Suppressor macrophage (primary cell): ENCODE measurements around the gene CYP39A1.
"Not testable (repeated sequence)": the region's sequence is repeated elsewhere in the genome, so short reads cannot be mapped to it uniquely, and the experiment has no call there.

Experiments used
- DNase-seq, 4 experiments: peaks; one replicate each; pipeline ENCODE4 v3.0.0-alpha.2; 2020 to 2022

The CYP39A1 gene

GRCh38 chr6:46648108-46648507 is 4.5 kb downstream of the CYP39A1 start:
- not testable (repeated sequence) for DNase-seq

- DNase-seq = no peak
Measured at GRCh38 chr6:46645265-46645664, 7.4 kb downstream of the CYP39A1 start.

- no peak for DNase-seq
Measured at GRCh38 chr6:46642928-46643751, 9.5 kb downstream of the CYP39A1 start.

- no peak for DNase-seq
Measured at GRCh38 chr6:46638650-46639049, 14.0 kb downstream of the CYP39A1 start.

GRCh38 chr6:46637933-46638332 is 14.7 kb downstream of the CYP39A1 start:
- DNase-seq = no peak

GRCh38 chr6:46637145-46637544 is 15.5 kb downstream of the CYP39A1 start:
- DNase-seq = no peak

GRCh38 chr6:46635462-46635861 is 17.2 kb downstream of the CYP39A1 start:
- DNase-seq = no peak

- no peak for DNase-seq
Measured at GRCh38 chr6:46632053-46632452, 20.6 kb downstream of the CYP39A1 start.

- DNase-seq = no peak
Measured at GRCh38 chr6:46629691-46630090, 22.9 kb downstream of the CYP39A1 start.

GRCh38 chr6:46628976-46629375 is 23.6 kb downstream of the CYP39A1 start:
- no peak for DNase-seq

- DNase-seq = no peak
Measured at GRCh38 chr6:46628498-46628897, 24.1 kb downstream of the CYP39A1 start.

- no peak for DNase-seq
Measured at GRCh38 chr6:46626976-46627375, 25.6 kb downstream of the CYP39A1 start.

- peak; percentile 18 to 48 (median 33) for DNase-seq
Measured at GRCh38 chr6:46626228-46626909, 26.2 kb downstream of the CYP39A1 start.

- no peak for DNase-seq
Measured at GRCh38 chr6:46618726-46619125, 33.9 kb downstream of the CYP39A1 start.

- DNase-seq = no peak
Measured at GRCh38 chr6:46612645-46613044, 40.0 kb downstream of the CYP39A1 start.

- DNase-seq = no peak
Measured at GRCh38 chr6:46610862-46611553, 41.6 kb downstream of the CYP39A1 start.

GRCh38 chr6:46606338-46606737 is 46.3 kb downstream of the CYP39A1 start:
- no peak for DNase-seq

GRCh38 chr6:46605091-46605797 is 47.4 kb downstream of the CYP39A1 start:
- DNase-seq = no peak

- no peak for DNase-seq
Measured at GRCh38 chr6:46598215-46598614, 54.4 kb downstream of the CYP39A1 start.

GRCh38 chr6:46592740-46593139 is 59.9 kb downstream of the CYP39A1 start:
- DNase-seq = no peak

GRCh38 chr6:46592046-46592445 is 60.6 kb downstream of the CYP39A1 start:
- no peak for DNase-seq

GRCh38 chr6:46590765-46591164 is 61.9 kb downstream of the CYP39A1 start:
- no peak for DNase-seq

- DNase-seq = no peak
Measured at GRCh38 chr6:46586906-46587305, 65.7 kb downstream of the CYP39A1 start.
